ENCODE results near the gene DLG2. TPM values are rescaled to one million over a fixed set of nuclear protein-coding genes. Genes with fewer than 3 reads are reported as not detected.

The DLG2 gene
- total and polyA plus RNA-seq, 9 donors = 2.5 to 20.7 (median 12.0) TPM

- intact Hi-C loops (cut with DNase I) = no loop called here
- Histone ChIP-seq H3K36me3 (no peaks in the 10 kb centered on the region), H3K9me3 (no peaks in the 10 kb centered on the region), H3K4me3 (no peak overlapping the region), H3K27ac (no peak overlapping the region), H3K27me3 (no peaks in the 10 kb centered on the region), H3K4me1 (ENCODE audit: insufficient read depth) (no peaks in the 10 kb centered on the region)
- DNase-seq = no peak
- WGBS, 3 donors = 76 to 82% (median 76%) methylated on average over 3 of the region's 3 CpGs
- TF ChIP-seq CTCF (IDR thresholded peaks at IDR 0.05) = no peak
- no peak for TF ChIP-seq EP300 (IDR thresholded peaks at IDR 0.05)
- TF ChIP-seq POLR2A (IDR thresholded peaks at IDR 0.05) = no peak
These were observed 1415.2 kb downstream of the DLG2 start for GRCh38 chr11:84211896-84212295.

GRCh38 chr11:84194696-84195095 is 1432.4 kb downstream of the DLG2 start:
- intact Hi-C loops (cut with DNase I) = no loop called here
- Histone ChIP-seq H3K4me3 (no peak overlapping the region), H3K27ac (no peak overlapping the region), H3K4me1 (ENCODE audit: insufficient read depth) (no peaks in the 10 kb centered on the region), H3K36me3 (no peaks in the 10 kb centered on the region), H3K9me3 (no peaks in the 10 kb centered on the region), H3K27me3 (no peaks in the 10 kb centered on the region)
- no peak for TF ChIP-seq POLR2A (IDR thresholded peaks at IDR 0.05)
- TF ChIP-seq EP300 (IDR thresholded peaks at IDR 0.05) = no peak
- no peak for TF ChIP-seq CTCF (IDR thresholded peaks at IDR 0.05)
- DNase-seq = no peak
- 93 to 98% (median 97%) methylated on average over 18 of the region's 18 CpGs for WGBS, 3 donors

GRCh38 chr11:84193706-84194105 is 1433.4 kb downstream of the DLG2 start:
- no peaks in the 10 kb centered on the region for H3K27me3 ChIP-seq
- intact Hi-C loops (cut with DNase I) = no loop called here
- no peak for TF ChIP-seq POLR2A (IDR thresholded peaks at IDR 0.05)
- no peak for TF ChIP-seq CTCF (IDR thresholded peaks at IDR 0.05)
- no peak for TF ChIP-seq EP300 (IDR thresholded peaks at IDR 0.05)
- H3K4me3 ChIP-seq = no peak overlapping the region
- H3K27ac ChIP-seq = no peak overlapping the region
- 90 to 95% (median 92%) methylated on average over 2 of the region's 2 CpGs for WGBS, 3 donors
- no peaks in the 10 kb centered on the region for H3K36me3 ChIP-seq
- no peaks in the 10 kb centered on the region for H3K4me1 ChIP-seq (ENCODE audit: insufficient read depth)
- DNase-seq = no peak
- H3K9me3 ChIP-seq = no peaks in the 10 kb centered on the region

- Histone ChIP-seq H3K4me3 (no peak overlapping the region), H3K36me3 (no peaks in the 10 kb centered on the region), H3K4me1 (ENCODE audit: insufficient read depth) (no peaks in the 10 kb centered on the region), H3K27me3 (no peaks in the 10 kb centered on the region), H3K9me3 (no peaks in the 10 kb centered on the region), H3K27ac (no peak overlapping the region)
- DNase-seq = no peak
- 0 to 6% (median 1%) methylated on average over 1 of the region's 1 CpG for WGBS, 3 donors
- intact Hi-C loops (cut with DNase I) = no loop called here
- TF ChIP-seq EP300 (IDR thresholded peaks at IDR 0.05) (no peak), CTCF (IDR thresholded peaks at IDR 0.05) (no peak), POLR2A (IDR thresholded peaks at IDR 0.05) (no peak)
These were observed 1438.6 kb downstream of the DLG2 start for GRCh38 chr11:84188521-84188920.

- Histone ChIP-seq H3K27ac (no peak overlapping the region), H3K9me3 (no peaks in the 10 kb centered on the region), H3K27me3 (no peaks in the 10 kb centered on the region), H3K36me3 (no peaks in the 10 kb centered on the region), H3K4me1 (ENCODE audit: insufficient read depth) (no peaks in the 10 kb centered on the region), H3K4me3 (no peak overlapping the region)
- no peak for DNase-seq
- intact Hi-C loops (cut with DNase I) = no loop called here
- TF ChIP-seq POLR2A (IDR thresholded peaks at IDR 0.05) (no peak), EP300 (IDR thresholded peaks at IDR 0.05) (no peak), CTCF (IDR thresholded peaks at IDR 0.05) (no peak)
These were observed 1454.1 kb downstream of the DLG2 start for GRCh38 chr11:84173078-84173477.

Data from ovary (tissue), 9 donors.